Measurements from ENCODE around the gene PLPPR2.
"Not testable (repeated sequence)": the region's sequence is repeated elsewhere in the genome, so short reads cannot be mapped to it uniquely, and the experiment has no call there.

PLPPR2 gene

GRCh38 chr19:11399667-11400066, 44.4 kb downstream of the PLPPR2 start:
- DNase-seq (ENCODE audit: low read depth), result no peak

GRCh38 chr19:11400798-11401197, 45.6 kb downstream of the PLPPR2 start:
- no peak for DNase-seq (ENCODE audit: low read depth)

- no peak for DNase-seq (ENCODE audit: low read depth)
Measured at GRCh38 chr19:11401808-11402543, 46.7 kb downstream of the PLPPR2 start.

DNA sequence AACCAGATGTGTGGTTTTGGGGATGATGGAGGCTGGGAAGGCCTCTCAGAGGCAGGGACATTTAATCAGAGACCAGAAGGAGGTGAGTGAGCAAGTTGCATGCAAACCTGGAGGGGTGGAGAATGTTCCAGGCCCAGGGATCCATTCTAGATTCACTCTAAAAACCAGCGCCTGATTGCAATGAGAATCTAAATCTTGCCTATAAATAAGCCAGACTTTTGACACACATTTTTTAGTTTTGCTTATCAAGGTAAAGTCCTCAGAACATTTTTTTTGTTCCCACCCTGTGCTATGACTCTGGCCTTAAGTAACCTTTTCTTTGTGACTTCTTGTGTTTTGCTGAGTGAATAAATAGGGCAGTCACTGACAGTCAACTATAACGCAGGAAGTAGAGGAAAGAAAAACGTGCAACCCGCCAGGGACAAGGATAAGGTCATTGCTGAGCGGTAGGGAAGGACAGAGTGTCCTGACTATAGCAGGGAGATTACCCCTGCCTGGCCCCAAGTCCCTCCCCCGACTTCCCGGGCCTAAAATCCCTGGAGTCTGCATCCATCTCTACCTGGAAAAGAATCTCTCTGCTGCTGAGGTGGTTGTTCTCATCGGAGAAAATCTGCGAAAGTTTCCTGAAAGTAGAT, 49.5 kb downstream of the PLPPR2 start:
- no peak for DNase-seq (ENCODE audit: low read depth)

DNA sequence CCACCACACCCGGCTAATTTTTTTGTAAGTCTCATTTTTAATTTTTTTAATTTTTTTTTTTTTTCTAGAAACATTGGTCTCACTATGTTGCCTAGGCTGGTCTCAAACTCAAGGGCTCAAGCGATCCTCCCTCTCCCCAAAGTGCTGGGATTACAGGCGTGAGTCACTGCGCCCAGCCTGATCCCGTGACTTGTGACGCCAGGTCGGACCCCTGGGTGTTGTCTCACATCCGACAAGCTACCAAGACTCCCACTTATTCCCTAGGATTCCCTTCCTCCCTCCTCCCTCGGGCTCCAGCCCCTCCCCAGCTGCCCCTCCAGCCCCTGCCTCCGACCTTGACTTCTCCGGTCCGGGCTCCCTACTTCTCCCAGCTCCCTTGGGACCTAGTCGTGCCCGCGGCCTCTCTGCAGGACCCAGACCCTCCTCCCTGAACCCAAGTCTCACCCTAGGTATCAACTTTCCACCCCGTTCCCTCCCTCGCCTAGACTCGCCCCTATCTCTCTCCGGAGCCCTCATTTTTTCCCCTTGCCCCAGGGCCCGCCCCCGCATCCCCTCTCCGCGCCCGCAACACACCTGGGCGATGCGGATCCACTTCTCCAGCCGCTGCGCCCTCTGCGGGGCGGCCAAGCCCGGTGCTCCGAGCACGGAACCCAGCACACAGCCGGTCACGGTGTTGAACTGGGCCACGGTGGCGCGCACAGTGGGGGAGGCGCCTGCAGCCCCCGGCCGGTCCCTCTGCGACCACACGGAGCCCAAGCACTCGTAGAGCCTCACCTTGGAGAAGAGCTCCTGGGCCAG, 50.8 kb downstream of the PLPPR2 start:
- no peak for DNase-seq (ENCODE audit: low read depth)

GRCh38 chr19:11406703-11407236, 51.5 kb downstream of the PLPPR2 start:
- DNase-seq (ENCODE audit: low read depth), result not testable (repeated sequence)

DNA sequence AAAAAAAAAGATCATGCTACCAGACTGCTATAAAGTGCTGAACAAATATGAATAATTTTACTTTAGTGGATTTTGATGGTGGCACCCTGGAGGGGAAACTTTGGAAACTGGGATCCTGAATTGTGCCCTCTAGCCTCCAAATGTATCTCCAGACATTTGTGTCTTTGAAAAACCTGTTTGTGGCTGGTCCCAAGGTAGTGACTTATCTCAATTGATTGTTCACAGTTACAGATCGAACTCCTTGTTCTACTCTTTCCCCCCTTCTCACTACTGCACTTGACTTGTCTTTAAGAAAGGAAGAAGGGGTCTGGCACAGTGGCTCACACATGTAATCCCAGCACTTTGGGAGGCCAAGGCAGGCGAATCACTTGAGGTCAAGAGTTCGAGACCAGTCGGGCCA, 53.4 kb downstream of the PLPPR2 start:
- DNase-seq (ENCODE audit: low read depth), result no peak

- no peak for DNase-seq (ENCODE audit: low read depth)
Measured at GRCh38 chr19:11410682-11411081, 55.5 kb downstream of the PLPPR2 start.

- DNase-seq (ENCODE audit: low read depth), result no peak
Measured at GRCh38 chr19:11414544-11414943, 59.3 kb downstream of the PLPPR2 start.
